Smooth muscle cell (in vitro differentiated cells): ENCODE results near the gene PAX6. TPM values are rescaled to one million over a fixed set of nuclear protein-coding genes. Genes with fewer than 3 reads are reported as not detected.

Experiments used
- DNase-seq: peaks from one replicate; lab custom pipeline; 2025; ENCODE audit not compliant: unreplicated experiment; lab: John Stamatoyannopoulos, UW
- H2AFZ ChIP-seq: fragments of 200-600 bp; sonication (generic); 2 replicates; pipeline ENCODE4 v1.6.0; 2016; ENCODE audit warnings: antibody characterized with exemption, low read depth, mild to moderate bottlenecking
- H3F3A ChIP-seq: fragments of 200-600 bp; sonication (generic); 2 replicates; pipeline ENCODE4 v1.6.0; 2017; ENCODE audit warnings: antibody characterized with exemption, low read depth
- H3K27ac ChIP-seq: fragments of 200-600 bp; sonication (generic); 2 replicates; pipeline ENCODE4 v1.5.1; 2016; ENCODE audit warnings: low read depth, mild to moderate bottlenecking
- H3K27me3 ChIP-seq: fragments of 200-600 bp; sonication (generic); 2 replicates; pipeline ENCODE4 v1.6.1; 2016; ENCODE audit warnings: low read depth, mild to moderate bottlenecking
- H3K36me3 ChIP-seq: fragments of 200-600 bp; sonication (generic); 2 replicates; pipeline ENCODE4 v1.5.1; 2016; ENCODE audit warnings: low read depth
- H3K4me1 ChIP-seq: fragments of 200-600 bp; sonication (generic); 2 replicates; pipeline ENCODE4 v1.5.1; 2016; ENCODE audit warnings: low read depth
- H3K4me2 ChIP-seq: fragments of 200-600 bp; sonication (generic); 2 replicates; pipeline ENCODE4 v1.6.0; 2016; ENCODE audit warnings: mild to moderate bottlenecking
- H3K4me3 ChIP-seq: fragments of 200-600 bp; sonication (generic); 2 replicates; pipeline ENCODE4 v1.5.1; 2016; ENCODE audit warnings: mild to moderate bottlenecking
- H3K79me2 ChIP-seq: fragments of 200-600 bp; sonication (generic); 2 replicates; pipeline ENCODE4 v1.6.0; 2016; ENCODE audit warnings: low read depth, mild to moderate bottlenecking
- H3K9ac ChIP-seq: fragments of 200-600 bp; sonication (generic); 2 replicates; pipeline ENCODE4 v1.6.0; 2016; ENCODE audit warnings: low read depth
- H3K9me3 ChIP-seq: fragments of 200-600 bp; sonication (generic); replicated peaks from 2 replicates; pipeline ENCODE4 v1.5.1; 2016; ENCODE audit warnings: low read depth
- H4K20me1 ChIP-seq: fragments of 200-600 bp; sonication (generic); 2 replicates; pipeline ENCODE4 v1.6.0; 2016; ENCODE audit warnings: low read depth
- WGBS: methylation state at CpG from one replicate; pipeline ENCODE4 v1.1.7; 2016; ENCODE audit warnings: low lambda C conversion rate; 5-methylcytosine and 5-hydroxymethylcytosine counted together
- polyA plus RNA-seq: library from polyadenylated mRNA; unstranded; fragments of >200 nt; fragmentation: Nextera tagmentation; extraction: Ambion mirVana; gene quantifications from 2 replicates; pipeline ENCODE4 v1.2.1, GENCODE V29; 2016
- total RNA-seq: library from RNA; depleted of rRNA; stranded (reverse); fragments of >200 nt; gene quantifications from 2 replicates; pipeline ENCODE4 v1.2.3, GENCODE V29; 2014
- TF ChIP-seq, protein P1 (sequence below): fragments of 200-600 bp; sonication (generic); IDR thresholded peaks from 2 replicates; pipeline ENCODE4 v1.5.1; 2017; ENCODE audit warnings: borderline replicate concordance, mild to moderate bottlenecking, antibody characterized with exemption; ENCODE audit not compliant: insufficient read depth, poor library complexity, severe bottlenecking

The PAX6 gene
- total and polyA plus RNA-seq, 2 experiments from 2014 or later = not detected

DNA sequence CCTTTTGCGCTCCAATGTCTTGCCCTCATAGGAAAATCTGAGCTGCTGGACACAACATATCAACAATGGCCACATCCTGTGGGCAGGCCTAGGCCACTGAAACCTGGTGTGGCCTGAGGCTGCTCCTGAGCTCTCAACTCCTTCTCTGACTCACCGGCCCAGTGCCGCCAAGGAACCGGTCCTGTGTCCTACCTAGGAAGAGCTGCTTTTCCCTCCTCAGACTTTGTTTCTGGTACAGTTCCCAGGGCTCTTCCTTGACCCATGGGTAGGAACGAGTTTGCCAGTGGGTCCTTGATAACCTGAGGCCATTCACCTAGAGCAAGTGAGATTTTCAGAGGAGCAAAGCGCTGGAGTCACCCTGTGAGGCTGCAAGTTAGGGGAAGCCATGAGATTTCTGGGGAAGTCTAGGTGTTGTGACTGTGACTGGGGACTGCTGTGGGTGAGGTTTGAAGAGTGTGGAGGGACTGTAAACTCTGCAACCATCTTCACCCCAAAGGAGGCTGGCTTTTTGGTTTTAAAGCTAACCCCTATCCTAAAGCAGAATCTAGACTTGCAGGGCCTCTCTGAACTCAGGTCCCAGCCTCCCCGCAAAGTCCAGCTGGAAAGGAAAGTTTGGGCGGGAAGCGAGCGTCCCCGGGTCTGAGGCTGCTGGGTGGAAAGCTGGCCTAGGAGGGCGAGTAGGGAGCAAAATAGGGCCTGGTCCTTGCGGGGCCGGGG is 12.0 kb upstream of the PAX6 start:
- DNase-seq = no peak
- Histone ChIP-seq H3K36me3 (no peaks in the 10 kb centered on the region), H3K4me3 (no peak overlapping the region), H3K4me1 (peaks cover 40% of the 10 kb centered on the region), H3K9ac (no peak overlapping the region), H4K20me1 (no peaks in the 10 kb centered on the region), H3K79me2 (no peaks in the 10 kb centered on the region), H3K27ac (no peak overlapping the region), H3K27me3 (peaks cover 100% of the 10 kb centered on the region), H3F3A (no peaks in the 10 kb centered on the region), H2AFZ (no peak overlapping the region), H3K4me2 (no peak overlapping the region), H3K9me3 (no peaks in the 10 kb centered on the region)
- WGBS = 29% methylated on average over 14 of the region's 14 CpGs
- TF ChIP-seq, protein P1, sequence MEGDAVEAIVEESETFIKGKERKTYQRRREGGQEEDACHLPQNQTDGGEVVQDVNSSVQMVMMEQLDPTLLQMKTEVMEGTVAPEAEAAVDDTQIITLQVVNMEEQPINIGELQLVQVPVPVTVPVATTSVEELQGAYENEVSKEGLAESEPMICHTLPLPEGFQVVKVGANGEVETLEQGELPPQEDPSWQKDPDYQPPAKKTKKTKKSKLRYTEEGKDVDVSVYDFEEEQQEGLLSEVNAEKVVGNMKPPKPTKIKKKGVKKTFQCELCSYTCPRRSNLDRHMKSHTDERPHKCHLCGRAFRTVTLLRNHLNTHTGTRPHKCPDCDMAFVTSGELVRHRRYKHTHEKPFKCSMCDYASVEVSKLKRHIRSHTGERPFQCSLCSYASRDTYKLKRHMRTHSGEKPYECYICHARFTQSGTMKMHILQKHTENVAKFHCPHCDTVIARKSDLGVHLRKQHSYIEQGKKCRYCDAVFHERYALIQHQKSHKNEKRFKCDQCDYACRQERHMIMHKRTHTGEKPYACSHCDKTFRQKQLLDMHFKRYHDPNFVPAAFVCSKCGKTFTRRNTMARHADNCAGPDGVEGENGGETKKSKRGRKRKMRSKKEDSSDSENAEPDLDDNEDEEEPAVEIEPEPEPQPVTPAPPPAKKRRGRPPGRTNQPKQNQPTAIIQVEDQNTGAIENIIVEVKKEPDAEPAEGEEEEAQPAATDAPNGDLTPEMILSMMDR = no peak

DNA sequence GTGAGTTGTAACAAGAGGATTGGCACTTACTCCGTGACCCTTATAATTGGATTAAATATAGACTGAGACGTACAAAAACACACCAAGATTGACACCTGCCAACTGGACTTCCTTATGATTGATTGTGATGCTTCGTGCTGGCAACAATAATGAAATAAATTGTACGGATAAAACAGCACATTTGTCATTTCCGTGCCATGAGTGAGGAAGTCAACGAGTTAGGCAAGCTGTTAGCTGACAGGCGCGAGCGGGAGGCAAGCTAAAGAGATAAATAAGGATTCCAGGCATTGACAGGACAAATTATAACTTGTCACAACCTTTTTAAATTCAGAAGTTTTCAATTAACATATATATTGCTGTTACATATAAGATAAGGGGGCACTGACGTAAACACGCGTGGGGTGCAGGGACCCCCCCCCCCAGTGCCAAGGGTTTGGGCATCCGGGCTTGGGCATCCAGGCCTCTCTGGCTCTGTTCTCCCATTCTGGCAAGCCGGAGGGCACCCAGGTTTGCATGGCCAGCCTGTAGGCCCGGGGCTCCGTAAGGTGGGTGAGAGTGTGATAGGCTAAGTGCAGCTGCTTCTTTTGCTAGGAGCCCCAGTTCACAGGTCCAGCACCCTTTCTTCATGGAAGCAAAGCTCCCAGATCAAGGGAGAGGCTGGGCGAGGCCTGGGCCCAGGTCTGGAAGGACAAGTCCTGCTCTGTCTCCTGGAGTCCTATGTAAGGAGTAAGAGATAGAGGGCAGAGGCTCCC is 11.2 kb upstream of the PAX6 start:
- 37% methylated on average over 17 of the region's 17 CpGs for WGBS

DNA sequence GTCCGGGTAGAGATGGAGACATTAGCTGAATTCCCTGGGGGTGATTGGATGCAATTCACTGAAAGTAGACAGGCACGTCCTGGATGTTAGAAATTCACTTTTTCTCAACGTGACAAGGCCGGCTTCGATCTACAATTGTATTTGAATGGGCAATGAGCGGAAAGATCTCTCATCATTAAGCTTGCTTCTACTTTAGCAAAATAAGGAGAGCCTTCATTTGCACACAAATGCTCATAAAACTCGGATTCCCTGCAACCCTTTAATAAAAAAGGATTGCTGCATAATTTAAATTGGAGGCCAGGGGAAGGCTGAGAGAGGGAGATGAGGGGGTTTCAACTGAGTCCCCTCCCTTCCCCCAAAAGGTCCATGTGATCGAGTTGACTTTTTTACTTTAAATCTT is 10.6 kb upstream of the PAX6 start:
- 15% methylated on average over 8 of the region's 8 CpGs for WGBS
- Histone ChIP-seq H4K20me1 (no peaks in the 10 kb centered on the region), H2AFZ (no peak overlapping the region), H3K27ac (no peak overlapping the region), H3F3A (no peaks in the 10 kb centered on the region), H3K9me3 (no peaks in the 10 kb centered on the region), H3K4me1 (peaks cover 51% of the 10 kb centered on the region), H3K27me3 (peaks cover 100% of the 10 kb centered on the region), H3K79me2 (no peaks in the 10 kb centered on the region), H3K9ac (no peak overlapping the region), H3K4me3 (no peak overlapping the region), H3K4me2 (no peak overlapping the region), H3K36me3 (no peaks in the 10 kb centered on the region)
- TF ChIP-seq, protein P1 = no peak
- no peak for DNase-seq

More for the DNA sequence above, 11.2 kb upstream of the PAX6 start:
- no peaks in the 10 kb centered on the region for H3K9me3 ChIP-seq
- no peak overlapping the region for H3K9ac ChIP-seq
- H3K27ac ChIP-seq = no peak overlapping the region
- no peak overlapping the region for H3K4me2 ChIP-seq
- TF ChIP-seq, protein P1 = no peak
- H3K4me1 ChIP-seq = peaks cover 45% of the 10 kb centered on the region
- DNase-seq = no peak
- H3K27me3 ChIP-seq = peaks cover 100% of the 10 kb centered on the region
- H4K20me1 ChIP-seq = no peaks in the 10 kb centered on the region
- no peaks in the 10 kb centered on the region for H3F3A ChIP-seq
- H3K79me2 ChIP-seq = no peaks in the 10 kb centered on the region
- no peak overlapping the region for H3K4me3 ChIP-seq
- no peak overlapping the region for H2AFZ ChIP-seq
- H3K36me3 ChIP-seq = no peaks in the 10 kb centered on the region
